B cell (primary cell): ENCODE results near the gene ZSWIM9.

Experiments used
- CTCF ChIP-seq: fragments of 200-600 bp; IDR thresholded peaks from one replicate; pipeline ENCODE4 v1.8.0; 2022; ENCODE audit warnings: antibody characterized with exemption, mild to moderate bottlenecking
- EZH2 ChIP-seq: IDR thresholded peaks from 2 replicates; pipeline ENCODE4 v1.6.1; 2012; ENCODE audit warnings: borderline replicate concordance, low read depth, mild to moderate bottlenecking, moderate library complexity, low read length; ENCODE audit not compliant: insufficient read depth, poor library complexity, severe bottlenecking

GRCh38 chr19:48237057-48237456, 66.6 kb downstream of the ZSWIM9 start:
- TF ChIP-seq CTCF (no peak), EZH2 (no peak)
